Peyer's patch (tissue), 4 donors: ENCODE results near the gene MYH10.

ENCODE experiments used
- POLR2A ChIP-seq, 2 donors: fragments of 450-650 bp; IDR thresholded peaks; one replicate each; pipeline ENCODE4 v1.5.1; 2017; ENCODE audit warnings: antibody characterized with exemption in 2 of 2, mild to moderate bottlenecking in 2 of 2, moderate library complexity in 2 of 2
- TF ChIP-seq, protein P1 (sequence below), 6 experiments: fragments of 450-650 bp in 4 of 6; fragments of 200-600 bp in 2 of 6; sonication (generic) in 1 of 6; IDR thresholded peaks; one replicate each; pipeline ENCODE4 v1.5.1; 2017 to 2019; ENCODE audit warnings: antibody characterized with exemption in 6 of 6, mild to moderate bottlenecking in 3 of 6, moderate library complexity in 1 of 6

- no peak for TF ChIP-seq POLR2A (IDR thresholded peaks at IDR 0.05)
- TF ChIP-seq, protein P1, sequence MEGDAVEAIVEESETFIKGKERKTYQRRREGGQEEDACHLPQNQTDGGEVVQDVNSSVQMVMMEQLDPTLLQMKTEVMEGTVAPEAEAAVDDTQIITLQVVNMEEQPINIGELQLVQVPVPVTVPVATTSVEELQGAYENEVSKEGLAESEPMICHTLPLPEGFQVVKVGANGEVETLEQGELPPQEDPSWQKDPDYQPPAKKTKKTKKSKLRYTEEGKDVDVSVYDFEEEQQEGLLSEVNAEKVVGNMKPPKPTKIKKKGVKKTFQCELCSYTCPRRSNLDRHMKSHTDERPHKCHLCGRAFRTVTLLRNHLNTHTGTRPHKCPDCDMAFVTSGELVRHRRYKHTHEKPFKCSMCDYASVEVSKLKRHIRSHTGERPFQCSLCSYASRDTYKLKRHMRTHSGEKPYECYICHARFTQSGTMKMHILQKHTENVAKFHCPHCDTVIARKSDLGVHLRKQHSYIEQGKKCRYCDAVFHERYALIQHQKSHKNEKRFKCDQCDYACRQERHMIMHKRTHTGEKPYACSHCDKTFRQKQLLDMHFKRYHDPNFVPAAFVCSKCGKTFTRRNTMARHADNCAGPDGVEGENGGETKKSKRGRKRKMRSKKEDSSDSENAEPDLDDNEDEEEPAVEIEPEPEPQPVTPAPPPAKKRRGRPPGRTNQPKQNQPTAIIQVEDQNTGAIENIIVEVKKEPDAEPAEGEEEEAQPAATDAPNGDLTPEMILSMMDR (IDR thresholded peaks at IDR 0.05) = no peak
These were observed 15.5 kb downstream of the MYH10 start for GRCh38 chr17:8614988-8615387.
